A673 (cell line): ENCODE data around the gene PLCB2. TPM values are rescaled to one million over a fixed set of nuclear protein-coding genes. Genes with fewer than 3 reads are reported as not detected.

Experiments
- BruUV-seq: library from RNA; stranded (reverse); fragments of 400-500 nt; replicated peaks from 2 replicates; lab custom pipeline; 2021; lab: Mats Ljungman, UMichigan
- CTCF ChIA-PET: fragments of 300-600 bp; sonication (Branson Sonifier 250); formaldehyde crosslinking; loops from one replicate; lab custom pipeline; 2022; ENCODE audit warnings: antibody characterized with exemption; lab: Charles Lee
- POLR2A ChIA-PET: fragments of 300-600 bp; sonication (Branson Sonifier 250); formaldehyde crosslinking; loops from one replicate; lab custom pipeline; 2022; ENCODE audit warnings: antibody characterized with exemption; ENCODE audit not compliant: low non-redundant PET; lab: Charles Lee
- DNase-seq: peaks from one replicate; pipeline ENCODE4 v3.0.0-alpha.2; 2015; ENCODE audit warnings: low spot score
- H3K27ac ChIP-seq: fragments of 200-600 bp; sonication (generic); 2 replicates; pipeline ENCODE4 v1.5.1; 2016; ENCODE audit warnings: mixed run types, low read depth, mild to moderate bottlenecking, mixed read lengths, antibody characterized with exemption, low read length; ENCODE audit not compliant: poor library complexity, severe bottlenecking
- H3K27me3 ChIP-seq: fragments of 200-600 bp; sonication (generic); replicated peaks from 2 replicates; pipeline ENCODE4 v1.6.1; 2017; ENCODE audit warnings: mixed run types, low read depth, mild to moderate bottlenecking, mixed read lengths, antibody characterized with exemption, low read length; ENCODE audit not compliant: insufficient read depth, poor library complexity
- H3K36me3 ChIP-seq: fragments of 200-600 bp; sonication (generic); 2 replicates; pipeline ENCODE4 v1.6.1; 2016; ENCODE audit warnings: mixed run types, mild to moderate bottlenecking, mixed read lengths, antibody characterized with exemption, low read length; ENCODE audit not compliant: insufficient read depth, poor library complexity, severe bottlenecking
- H3K4me1 ChIP-seq: fragments of 200-600 bp; sonication (generic); 2 replicates; pipeline ENCODE4 v1.6.1; 2017; ENCODE audit warnings: mixed run types, mild to moderate bottlenecking, mixed read lengths, antibody characterized with exemption, low read length; ENCODE audit not compliant: insufficient read depth, poor library complexity, severe bottlenecking
- H3K4me3 ChIP-seq: fragments of 200-600 bp; sonication (generic); 2 replicates; pipeline ENCODE4 v1.5.1; 2016; ENCODE audit warnings: low read depth, mixed run types, mild to moderate bottlenecking, mixed read lengths, low read length; ENCODE audit not compliant: poor library complexity, severe bottlenecking
- H3K9me3 ChIP-seq: fragments of 200-600 bp; sonication (generic); 2 replicates; pipeline ENCODE4 v1.6.1; 2016; ENCODE audit warnings: mixed run types, low read depth, mild to moderate bottlenecking, mixed read lengths, antibody characterized with exemption, low read length; ENCODE audit not compliant: poor library complexity, severe bottlenecking
- CTCF ChIP-seq: fragments of 300-800, 200-600 bp; sonication (generic); conservative IDR thresholded peaks from 2 replicates; pipeline ENCODE4 v1.5.1; 2017; ENCODE audit warnings: low read depth, mild to moderate bottlenecking, antibody characterized with exemption, low read length, moderate library complexity, mixed read lengths
- EZH2 ChIP-seq: fragments of 200-600 bp; sonication (generic); IDR thresholded peaks from 2 replicates; pipeline ENCODE4 v1.6.1; 2017; ENCODE audit warnings: borderline replicate concordance, low read depth, mild to moderate bottlenecking, mixed read lengths, antibody characterized with exemption, low read length; ENCODE audit not compliant: poor library complexity, severe bottlenecking
- intact Hi-C: fragments of 100-400 bp; cut with micrococcal nuclease; formaldehyde crosslinking; loops from one replicate; pipeline ENCODE4 v1.10.0; 2022; ENCODE audit not compliant: unreplicated experiment
- total RNA-seq: library from RNA; stranded (reverse); gene quantifications from 2 replicates; pipeline ENCODE4 v1.2.3, GENCODE V29; 2021

The PLCB2 gene
- total RNA-seq, 1 experiment from 2014 or later, result 5.6 TPM

GRCh38 chr15:40253167-40253790 lies 54.5 kb downstream of the PLCB2 start:
- no peak for DNase-seq
- POLR2A ChIA-PET, result no interaction called here
- TF ChIP-seq CTCF, result no peak
- Histone ChIP-seq H3K9me3 (no peaks in the 10 kb centered on the region), H3K27me3 (no peaks in the 10 kb centered on the region), H3K36me3 (no peaks in the 10 kb centered on the region), H3K4me3 (peak overlapping the region; percentile 47), H3K4me1 (peaks cover 10% of the 10 kb centered on the region), H3K27ac (no peak overlapping the region)
- CTCF ChIA-PET, result no interaction called here
- BruUV-seq, result no TSS peak
- intact Hi-C loops, result no loop called here

GRCh38 chr15:40252438-40253166 lies 55.1 kb downstream of the PLCB2 start:
- BruUV-seq, result no TSS peak
- TF ChIP-seq EZH2 (no peak), CTCF (no peak)
- H3K36me3 ChIP-seq, result no peaks in the 10 kb centered on the region
- peaks cover 10% of the 10 kb centered on the region for H3K4me1 ChIP-seq
- H3K27ac ChIP-seq, result no peak overlapping the region
- POLR2A ChIA-PET, result no interaction called here
- peak overlapping the region; percentile 47 for H3K4me3 ChIP-seq
- no peaks in the 10 kb centered on the region for H3K9me3 ChIP-seq
- no peaks in the 10 kb centered on the region for H3K27me3 ChIP-seq
- peak; percentile 33 for DNase-seq
- intact Hi-C loops, result no loop called here
- CTCF ChIA-PET, result no interaction called here

- TF ChIP-seq CTCF, result no peak
- ChIA-PET CTCF (no interaction called here), POLR2A (no interaction called here)
- no TSS peak for BruUV-seq
- H3K27ac ChIP-seq, result no peak overlapping the region
- H3K9me3 ChIP-seq, result no peaks in the 10 kb centered on the region
- intact Hi-C loops, result no loop called here
- H3K4me3 ChIP-seq, result no peak overlapping the region
- H3K4me1 ChIP-seq, result peaks cover 10% of the 10 kb centered on the region
- no peaks in the 10 kb centered on the region for H3K27me3 ChIP-seq
- no peak for DNase-seq
- H3K36me3 ChIP-seq, result no peaks in the 10 kb centered on the region
These were observed 55.6 kb downstream of the PLCB2 start for GRCh38 chr15:40252141-40252437.
